Stimulated activated CD4-positive, alpha-beta T cell treated with anti-CD3 and anti-CD28 coated beads, Interleukin-1b, Interleukin-23, amount 100 ng/mL, for 1 hour (primary cell): Measurements from ENCODE around the gene SFRP2.
A peak's percentile ranks its signal among the peaks of the same experiment; 100 is the strongest.

Source experiments
- DNase-seq, 2 donors: peaks; one replicate each; pipeline ENCODE4 v3.0.0-alpha.2; 2020; ENCODE audit warnings: low read depth in 2 of 2

The SFRP2 gene

DNA sequence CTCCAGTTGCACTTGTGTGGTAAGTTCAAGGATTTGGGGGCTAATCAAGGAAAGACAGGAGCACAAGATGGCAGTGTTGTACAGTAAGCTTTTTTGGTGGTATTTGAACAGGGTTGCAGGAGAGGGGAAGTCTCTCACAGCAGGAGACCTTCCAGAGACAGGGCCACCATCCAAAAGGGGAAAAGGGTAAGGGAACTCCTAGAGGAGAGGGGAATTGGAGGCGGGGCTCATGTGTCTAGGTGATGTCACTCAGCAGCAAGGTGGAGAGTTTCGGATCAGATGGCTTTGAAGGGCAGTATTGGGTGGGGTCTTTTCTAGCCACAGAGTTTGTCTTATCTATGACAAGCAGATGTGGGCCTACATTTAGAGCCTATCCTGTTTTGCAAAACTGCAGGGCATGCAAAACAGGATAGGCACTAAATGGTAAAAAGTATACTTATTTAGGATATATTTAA lies 15.6 kb downstream of the SFRP2 start:
- no peak for DNase-seq

DNA sequence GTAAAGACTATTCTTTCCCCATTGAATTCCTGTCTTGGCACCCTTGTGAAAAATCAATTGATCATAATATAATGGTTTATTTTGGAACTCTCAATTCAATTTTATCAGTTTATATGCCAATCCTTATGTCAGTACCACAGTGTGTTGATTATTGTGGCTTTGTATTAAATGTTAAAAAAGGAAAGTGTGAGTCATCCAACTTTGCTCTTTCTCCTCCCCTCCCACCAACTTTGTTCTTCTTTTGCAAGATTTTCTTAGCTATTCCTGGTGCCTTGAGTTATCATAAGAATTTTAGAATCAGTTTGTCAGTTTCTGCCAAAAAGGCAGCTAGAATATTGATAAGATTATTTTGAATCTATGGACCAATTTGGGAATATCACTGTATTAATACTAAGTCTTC lies 17.8 kb downstream of the SFRP2 start:
- no peak for DNase-seq

DNA sequence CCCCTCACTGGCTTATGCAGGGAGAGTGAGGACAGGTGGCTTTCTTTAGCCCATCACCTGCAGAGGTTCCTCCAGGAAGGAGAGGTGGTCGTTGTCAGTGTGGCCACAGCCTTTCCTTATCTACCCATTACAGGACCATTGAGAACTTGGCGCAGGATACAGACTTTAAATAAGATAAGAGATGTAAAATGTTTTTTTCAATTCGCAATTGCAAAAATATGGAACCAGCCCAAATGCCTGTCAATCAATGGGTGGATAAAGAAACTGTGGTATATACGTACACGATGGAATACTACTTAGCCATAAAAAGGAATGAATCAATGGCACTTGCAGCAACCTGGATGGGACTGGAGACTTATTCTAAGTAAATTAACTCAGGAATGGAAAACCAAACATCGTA lies 22.1 kb downstream of the SFRP2 start:
- no peak for DNase-seq

DNA sequence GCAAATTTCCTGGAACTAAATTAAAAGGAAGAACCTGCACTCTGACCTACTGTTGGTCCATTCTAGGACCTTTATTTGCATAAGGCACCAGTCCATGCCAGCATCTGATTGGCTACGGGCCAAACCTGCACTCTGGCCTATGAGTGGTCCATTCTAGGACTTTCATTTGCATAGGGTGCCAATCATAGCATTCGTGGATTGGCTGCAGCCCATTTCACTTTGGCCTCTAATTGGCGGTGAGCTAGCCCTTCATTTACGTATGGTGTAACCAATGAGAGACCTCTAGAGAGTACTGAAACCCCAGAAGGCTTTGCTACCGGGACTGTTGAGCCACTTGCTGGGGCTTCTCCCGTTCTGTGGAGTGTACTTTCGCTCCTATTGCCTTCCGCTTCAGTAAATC lies 23.0 kb downstream of the SFRP2 start:
- DNase-seq: no peak

DNA sequence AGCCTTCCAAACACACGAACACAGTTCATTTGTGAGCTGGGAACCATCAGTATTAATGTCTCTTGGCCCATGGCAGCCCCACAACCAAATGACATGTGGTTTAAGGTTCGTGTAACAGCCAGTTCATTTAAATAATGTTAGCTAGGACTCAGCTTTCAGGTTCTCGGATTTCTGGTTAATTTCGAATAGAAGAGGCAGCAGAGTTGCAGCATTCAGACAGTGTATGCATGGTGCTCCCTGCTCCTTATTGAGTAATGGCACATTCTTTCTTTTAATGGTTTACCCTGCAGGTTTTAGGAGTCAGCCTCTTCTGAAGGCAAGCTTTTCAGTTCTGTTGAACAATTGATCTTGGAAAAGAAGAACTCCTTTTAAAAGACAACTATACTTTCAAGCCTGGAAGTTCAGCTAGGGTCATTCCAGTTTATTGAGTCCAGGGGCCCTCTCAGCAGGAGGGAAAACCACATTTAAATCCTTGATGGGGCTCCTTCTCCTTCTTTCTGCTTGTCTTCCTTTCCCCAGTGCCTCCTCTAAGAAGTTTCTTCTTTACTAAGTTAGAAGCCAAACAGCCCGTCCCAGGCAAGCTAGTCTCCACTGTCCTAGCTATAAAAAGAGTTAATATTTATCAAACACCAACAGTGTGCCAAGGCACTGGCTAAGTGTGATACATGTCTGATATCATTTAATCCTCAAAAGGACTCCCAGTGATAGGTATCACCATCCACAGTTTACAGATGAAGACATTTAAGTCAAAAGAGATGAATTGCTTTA lies 24.1 kb downstream of the SFRP2 start:
- no peak for DNase-seq

DNA sequence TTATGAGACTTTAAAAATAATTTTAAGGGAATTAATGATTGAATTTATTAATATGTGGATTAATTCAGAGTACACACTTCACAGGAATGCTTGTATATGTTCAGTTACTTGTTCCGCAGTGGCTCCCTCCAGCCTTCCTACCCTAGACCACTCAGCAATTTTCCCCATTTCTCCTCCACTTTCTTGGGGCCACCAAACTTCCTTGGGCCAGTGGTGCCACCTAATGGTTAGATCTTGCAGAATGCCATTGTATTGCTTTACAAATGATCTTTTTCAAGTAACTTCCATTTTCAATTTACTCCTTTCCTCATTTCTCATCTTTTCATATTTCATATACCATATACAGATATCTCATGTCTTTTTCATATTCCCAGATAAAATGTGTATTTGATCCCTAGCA lies 25.5 kb downstream of the SFRP2 start:
- no peak for DNase-seq

DNA sequence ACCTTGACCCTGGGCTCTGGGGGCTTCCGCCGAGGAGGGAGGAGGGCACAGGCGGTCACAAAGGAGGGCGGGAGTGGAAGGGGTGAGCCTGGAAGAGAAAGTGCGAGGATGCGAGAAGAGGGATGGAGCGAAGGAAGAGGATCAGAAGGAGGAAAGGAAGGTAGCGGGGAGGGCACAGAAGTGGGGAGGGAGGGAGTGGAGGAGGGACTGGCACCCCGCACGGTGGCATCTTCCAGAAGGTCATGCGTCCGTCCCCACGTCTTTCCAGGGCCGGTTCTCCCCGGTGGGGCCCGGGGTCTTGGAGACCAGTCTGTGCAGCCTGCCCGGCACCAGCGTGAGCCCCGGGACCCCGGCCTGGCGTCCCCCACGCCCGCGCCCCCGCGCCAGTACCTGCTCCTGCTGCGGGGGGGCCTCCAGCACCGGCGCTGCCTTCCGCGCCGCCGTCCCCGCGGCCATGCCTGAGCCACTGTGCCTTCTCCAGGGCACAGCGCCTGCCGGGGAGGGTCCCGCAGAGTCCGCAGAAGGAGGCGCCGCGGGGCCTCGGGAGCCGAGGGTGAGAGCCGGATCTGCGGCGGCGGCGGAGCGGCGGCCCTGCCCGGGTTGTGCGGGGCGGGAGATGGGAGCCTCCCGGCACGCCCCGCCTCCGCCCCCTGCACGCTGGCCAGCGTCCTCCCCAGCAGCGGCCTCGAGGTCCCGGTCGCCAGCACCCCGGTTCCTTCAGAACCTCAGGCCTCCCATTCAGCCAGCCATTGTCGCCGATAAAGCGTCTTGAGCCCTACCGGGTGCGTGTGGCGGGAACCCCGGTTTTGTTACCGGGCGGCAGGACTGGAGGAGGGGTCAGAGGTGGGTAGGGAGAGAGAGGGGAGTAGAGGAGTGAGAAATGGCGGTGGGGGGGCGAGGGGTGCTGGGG lies 29.2 kb downstream of the SFRP2 start, which contains the start of gene RNF175:
RNF175 (minus strand) TSS at position 618 of the 910 bp plus-strand sequence; CDS start at position 456, 162 bp downstream.
- DNase-seq: no peak

DNA sequence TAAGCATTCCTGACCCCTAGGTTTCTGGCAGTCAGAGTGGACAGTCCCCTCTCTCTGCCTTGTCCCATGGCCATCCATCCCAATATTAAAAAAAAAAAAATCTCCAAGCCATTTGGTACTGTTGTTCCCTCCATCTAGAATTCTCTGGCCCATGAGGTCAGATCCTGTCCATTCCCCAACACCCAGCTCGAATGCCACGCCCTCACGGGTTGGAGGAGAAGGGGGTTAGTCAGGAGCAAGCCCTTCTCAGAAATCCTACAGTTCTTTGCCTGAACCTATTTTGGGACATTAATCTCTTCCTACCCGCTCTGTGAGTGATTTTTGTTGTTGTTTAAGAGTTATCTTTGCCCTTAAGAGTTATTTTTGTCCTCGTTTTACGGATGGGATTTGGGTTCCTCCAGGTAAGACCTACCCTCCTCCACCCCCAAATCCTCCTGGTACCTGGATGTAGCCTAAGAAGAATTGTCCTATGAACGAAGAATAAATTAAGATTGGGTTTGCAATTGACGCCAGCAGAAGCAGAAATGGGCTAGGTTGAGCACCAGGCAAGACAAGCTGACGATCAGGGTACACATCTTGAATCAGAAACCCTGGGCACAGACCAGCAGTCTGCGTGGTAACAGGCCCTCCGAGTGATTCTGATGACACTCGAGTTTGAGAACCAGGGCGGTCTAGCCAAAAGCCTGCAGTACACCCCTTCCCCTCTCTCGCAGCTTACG lies 30.0 kb downstream of the SFRP2 start:
- DNase-seq: no peak

DNA sequence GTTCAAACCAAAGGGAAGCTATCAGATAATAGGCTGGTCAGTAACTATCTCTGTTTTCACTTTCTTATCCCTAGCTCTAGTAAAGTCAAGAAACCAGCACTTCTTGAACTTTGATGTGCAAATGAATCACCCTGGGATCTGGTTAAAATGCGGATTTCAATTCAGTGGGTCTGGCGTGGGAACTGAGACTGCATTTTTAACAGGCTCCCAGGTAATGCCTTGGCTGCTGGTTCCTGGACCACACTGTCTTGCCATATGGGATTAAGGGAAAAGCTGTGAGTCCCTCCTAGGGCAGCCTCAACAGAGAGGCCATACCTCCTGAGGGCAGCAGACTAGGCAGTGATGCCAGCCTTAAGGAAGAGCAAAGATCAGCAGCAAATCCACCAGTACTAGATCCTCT lies 30.7 kb downstream of the SFRP2 start:
- DNase-seq: no peak

DNA sequence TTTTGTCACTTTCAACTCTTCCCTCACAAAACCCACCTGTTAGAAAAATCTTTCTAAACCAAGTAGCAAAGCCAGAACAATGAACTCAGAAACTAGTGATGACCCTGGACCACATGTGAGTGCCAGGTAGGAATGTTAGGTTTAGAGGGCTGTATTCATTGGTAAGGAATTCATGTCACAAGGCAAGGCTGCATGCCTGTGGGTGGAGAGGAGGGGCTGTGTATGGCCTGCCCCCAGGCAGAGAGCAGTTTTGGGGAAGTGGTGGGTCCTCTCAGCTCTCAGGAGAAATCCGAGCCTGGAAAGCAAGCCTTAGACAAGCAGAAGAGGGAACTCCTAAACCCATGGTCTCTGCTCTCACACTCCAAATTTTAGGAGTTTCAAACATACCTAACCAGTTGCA lies 31.5 kb downstream of the SFRP2 start:
- DNase-seq: no peak

DNA sequence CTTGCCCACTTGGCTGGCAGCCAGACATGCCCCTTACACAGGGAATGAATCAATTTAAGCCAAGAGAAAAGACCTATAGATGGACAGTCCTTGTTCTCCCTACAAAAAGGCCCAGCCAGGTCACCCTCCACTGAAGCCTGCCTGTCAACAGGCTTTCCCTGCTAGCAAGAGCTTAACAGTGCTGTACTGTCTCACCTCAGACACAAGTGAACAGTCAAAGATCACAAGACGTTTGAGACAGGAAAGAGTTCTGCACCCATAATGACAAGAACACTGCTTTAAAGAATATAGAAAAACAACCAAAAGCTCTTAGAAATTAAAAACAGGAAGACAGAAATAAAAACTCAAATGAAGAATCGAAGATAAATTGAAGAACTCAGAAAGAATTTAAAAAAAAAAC lies 33.7 kb downstream of the SFRP2 start:
- DNase-seq: no peak

DNA sequence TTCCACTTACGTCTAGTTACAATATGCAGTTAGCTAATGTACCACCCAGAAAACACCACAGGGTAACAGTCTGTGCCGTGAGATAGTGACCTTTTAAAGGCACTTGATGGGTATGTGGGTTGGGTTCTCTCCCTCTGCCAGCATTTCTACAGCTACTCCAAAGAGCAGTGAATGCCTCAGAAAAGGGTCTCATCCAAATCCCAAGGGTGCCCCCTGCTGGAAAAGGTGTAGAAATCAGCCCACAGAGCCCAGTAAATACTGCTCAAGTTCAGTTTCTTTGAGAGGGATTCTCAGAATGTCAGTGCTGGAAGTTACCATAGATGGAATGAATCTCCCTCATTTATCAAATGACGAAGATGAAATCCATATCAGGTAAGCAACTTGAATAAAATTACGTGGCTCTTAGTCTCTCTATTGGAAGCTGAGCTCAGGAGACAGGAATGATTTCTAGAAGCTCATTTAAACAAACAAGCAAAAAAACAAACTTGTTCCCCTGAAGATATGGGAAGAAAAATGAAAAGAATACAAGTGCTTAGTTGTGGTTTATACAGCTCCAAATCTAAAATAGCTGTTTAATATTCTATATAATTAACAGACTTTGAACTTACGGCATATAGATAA lies 38.6 kb downstream of the SFRP2 start:
- peak; percentile 27 to 36 for DNase-seq

DNA sequence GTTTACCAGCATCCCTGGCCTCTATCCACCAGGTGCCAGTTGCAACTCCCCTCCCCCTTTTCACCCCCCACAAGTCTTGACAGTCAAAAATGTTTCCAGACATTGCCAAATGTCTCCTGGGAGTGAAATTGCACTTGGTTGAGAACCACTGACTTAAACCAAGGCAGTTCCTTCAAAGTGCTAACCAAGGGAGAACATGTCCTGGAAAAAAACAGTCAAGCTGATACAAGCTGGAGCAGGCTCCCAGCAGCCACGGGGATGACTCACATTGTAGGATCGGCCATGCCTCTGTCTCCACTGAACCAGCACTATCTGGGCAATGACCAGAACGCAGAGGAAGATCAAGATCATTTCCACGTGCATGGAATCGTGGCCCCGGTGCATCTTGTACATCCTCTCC lies 40.5 kb downstream of the SFRP2 start:
- no peak for DNase-seq

DNA sequence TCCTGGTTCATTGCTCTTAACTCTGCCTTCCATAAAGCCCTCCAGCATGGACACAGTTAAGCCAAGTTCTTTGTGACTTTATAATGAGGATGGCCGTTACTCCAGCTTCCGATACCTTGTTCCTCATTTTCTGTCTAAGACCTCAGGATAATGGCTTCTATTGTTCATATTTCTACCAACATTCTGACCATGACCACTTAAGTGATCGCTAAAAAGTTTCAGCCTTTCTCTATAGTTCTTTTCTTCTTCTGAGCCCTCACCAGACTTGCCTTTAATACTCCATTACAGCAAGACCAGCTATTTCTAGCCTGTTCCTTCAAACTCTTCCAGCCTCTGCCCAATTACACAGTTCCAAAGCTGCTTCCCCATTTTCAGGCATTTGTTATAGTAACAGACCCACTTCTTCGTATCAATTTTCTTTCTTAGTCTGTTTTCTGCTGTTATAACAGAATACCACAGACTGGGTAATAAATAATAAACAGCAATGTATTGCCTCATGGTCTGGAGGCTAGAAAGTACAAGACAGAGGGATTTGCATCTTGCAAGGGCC lies 41.4 kb downstream of the SFRP2 start:
- DNase-seq: no peak

DNA sequence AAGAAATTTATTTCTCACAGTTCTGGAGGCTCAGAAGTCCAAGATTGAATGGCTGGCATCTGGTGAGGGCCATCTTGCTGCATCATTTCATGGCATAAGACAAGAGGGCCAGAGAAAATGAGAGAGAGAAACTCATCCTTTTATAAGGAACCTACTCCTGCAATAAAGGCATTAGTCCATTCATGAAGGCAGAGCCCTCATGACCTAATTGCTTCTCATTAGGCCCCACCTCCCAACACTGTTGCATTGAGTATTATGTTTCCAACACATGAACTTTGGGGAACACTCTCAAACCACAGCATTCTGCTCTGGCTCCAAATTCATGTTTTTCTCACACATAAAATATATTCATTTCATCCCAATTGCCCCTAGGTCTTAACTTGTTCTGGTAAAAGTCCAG lies 43.2 kb downstream of the SFRP2 start:
- no peak for DNase-seq

DNA sequence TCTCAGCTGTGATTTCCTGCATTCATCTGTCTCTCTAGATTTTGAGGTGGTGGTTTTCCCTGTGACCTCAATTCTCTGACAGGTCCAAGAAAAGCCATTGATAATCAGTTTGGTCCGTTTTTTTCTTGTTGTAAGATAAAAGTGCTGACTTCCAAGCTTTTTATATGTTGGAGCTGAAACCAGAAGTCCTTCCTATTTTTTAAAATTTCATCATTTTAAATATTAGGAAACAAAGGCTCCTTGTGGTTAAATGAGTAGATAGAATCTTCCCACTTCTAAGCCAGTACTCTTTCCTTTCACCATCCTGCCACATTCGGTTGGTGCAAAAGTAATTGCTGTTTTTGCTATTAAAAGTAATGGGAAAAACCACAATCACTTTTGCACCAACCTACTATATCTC lies 47.3 kb downstream of the SFRP2 start:
- no peak for DNase-seq

DNA sequence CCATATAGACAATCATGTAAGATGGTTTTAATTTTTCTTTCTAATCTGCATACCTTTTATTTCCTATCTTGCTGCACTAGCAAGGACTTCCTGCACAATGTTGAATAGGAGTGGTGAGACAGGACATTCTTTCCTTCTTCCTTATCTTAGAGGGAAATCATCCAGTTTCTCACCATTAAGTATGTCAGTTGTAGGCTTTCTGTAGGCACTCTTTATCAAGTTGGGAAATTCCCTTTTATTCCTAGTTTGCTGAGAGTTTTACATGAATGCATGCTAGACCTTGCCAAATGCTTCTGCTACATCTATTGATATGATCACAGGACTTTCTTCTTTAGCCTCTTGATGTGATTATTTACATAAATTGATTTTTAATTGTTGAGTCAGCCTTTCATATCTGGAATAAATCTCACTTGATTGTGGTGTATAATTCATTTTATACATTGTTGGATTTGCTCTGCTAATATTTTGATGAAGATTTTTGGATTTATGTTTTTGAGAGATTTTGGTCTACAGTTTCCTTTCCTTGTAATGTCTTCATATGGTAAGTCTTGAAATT lies 52.9 kb downstream of the SFRP2 start:
- no peak for DNase-seq

DNA sequence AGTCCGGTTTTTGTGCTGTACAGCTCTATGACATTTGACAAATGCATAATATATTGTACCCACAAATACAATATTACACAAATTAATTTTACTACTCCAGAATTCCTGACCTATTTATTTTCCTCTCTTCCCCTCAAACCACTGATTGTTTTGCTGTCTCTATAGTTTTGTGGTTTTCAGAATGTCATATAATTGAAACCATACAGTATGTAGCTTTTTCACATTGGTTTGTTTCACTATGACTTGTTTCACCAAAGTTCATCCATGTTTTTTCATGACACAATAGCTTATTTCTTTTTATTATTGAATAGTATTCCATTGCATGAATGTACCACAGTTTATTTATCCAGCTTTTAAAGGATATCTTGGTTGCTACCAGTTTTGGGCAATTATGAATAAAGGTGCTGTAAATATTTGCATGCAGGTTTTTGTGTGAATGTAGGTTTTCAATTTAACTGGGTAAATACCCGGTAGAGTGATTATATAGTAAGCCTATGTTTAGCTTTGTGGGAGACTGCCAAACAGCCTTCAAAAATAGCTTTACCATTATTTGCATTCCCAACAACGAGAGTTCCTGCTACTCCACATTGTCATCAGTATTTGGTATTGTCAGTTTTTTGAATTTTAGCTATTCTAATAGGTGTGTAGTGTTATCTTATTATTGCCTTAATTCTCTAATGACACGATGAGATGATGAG lies 55.0 kb downstream of the SFRP2 start:
- no peak for DNase-seq

DNA sequence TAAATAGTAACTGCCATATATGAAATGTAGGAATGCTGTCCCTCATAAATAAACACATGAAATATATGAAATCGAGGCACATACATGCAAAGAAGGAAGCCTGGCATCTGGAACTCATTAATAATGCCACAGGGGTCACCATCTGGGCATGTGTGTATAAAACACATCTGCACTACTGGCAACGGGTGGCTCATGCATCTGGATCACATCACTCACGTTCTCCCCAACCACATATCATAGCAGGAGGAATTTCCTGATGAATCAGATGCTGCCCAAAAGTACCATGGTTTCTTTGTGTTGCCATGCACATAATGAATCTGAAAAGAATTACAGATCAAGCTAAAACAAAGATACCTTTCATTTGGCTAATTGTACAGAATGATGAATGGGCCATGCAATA lies 57.6 kb downstream of the SFRP2 start:
- no peak for DNase-seq
